Frontal cortex (tissue), 4 donors: ENCODE results near the gene P2RX2. TPM values are rescaled to one million over a fixed set of nuclear protein-coding genes. Genes with fewer than 3 reads are reported as not detected.
A peak's percentile ranks its signal among the peaks of the same experiment; 100 is the strongest.

ENCODE experiments used
- DNase-seq, 2 donors: peaks; one replicate each; pipeline ENCODE4 v3.0.0; 2012; ENCODE audit warnings: low spot score in 2 of 2
- FAIRE-seq: peaks from 2 replicates; lab custom pipeline; 2012; peaks lifted over from hg19 to GRCh38; lab: Jason Lieb, UNC
- total RNA-seq: library from RNA; depleted of rRNA; stranded (reverse); fragments of >200 nt; gene quantifications from one replicate; pipeline ENCODE4 v1.2.3, GENCODE V29; 2014
- donor health status: control.
- donor health status: control.
- donor health status: control.

Gene P2RX2
- total RNA-seq, 1 donor from 2014 or later, result not detected

DNA sequence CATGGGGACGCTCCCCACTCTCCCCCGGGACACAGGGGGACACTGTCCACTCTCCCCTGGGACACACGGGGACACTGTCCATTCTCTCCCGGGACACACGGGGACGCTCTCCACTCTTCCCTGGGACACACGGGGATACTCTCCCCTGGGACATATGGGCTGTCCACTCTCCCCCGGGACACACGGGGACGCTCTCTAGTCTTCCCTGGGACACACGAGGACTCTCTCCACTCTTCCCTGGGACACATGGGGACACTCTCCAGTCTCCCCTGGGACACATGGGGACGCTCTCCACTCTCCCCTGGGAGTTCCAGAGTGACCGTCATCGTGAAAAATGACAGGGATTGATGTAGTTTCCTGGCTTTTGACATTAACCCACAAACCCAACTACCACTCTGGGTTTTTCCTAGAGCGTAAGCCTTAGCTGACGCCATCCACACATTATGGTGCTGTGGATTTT, 3.0 kb upstream of the P2RX2 start:
- DNase-seq (no peak), FAIRE-seq (no peak)

DNA sequence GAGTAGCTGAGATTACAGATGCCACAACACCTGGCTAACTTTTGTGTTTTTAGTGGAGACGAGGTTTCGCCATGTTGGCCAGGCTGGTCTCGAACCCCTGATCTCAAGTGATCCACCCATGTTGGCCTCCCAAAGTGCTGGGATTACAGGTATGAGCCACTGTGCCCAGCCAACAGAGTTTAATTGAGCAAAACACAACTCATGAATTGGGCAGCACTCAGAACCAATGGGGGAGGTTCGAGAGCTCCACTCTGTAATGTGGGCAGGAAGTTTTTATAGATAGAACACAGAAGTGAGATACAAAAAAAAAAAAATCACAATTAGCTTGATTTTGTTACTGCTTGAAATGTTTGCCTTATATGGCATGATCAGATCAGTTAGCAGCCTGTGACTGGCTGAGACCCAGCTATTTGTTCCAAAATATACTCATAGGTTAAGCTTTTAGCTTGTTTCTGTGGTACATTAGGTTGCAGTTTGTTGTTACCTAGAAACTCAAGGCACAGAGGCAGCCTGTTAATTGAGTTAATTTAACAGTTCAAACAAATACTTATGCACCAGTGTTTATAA, 1.4 kb upstream of the P2RX2 start:
- DNase-seq, result no peak
- FAIRE-seq, result no peak

GRCh38 chr12:132617822-132618682, 524 bp upstream of the P2RX2 start:
- DNase-seq (no peak), FAIRE-seq (no peak)

- FAIRE-seq (no peak), DNase-seq (no peak)
Observed at GRCh38 chr12:132619071-132619385, 452 bp downstream of the P2RX2 start.

DNA sequence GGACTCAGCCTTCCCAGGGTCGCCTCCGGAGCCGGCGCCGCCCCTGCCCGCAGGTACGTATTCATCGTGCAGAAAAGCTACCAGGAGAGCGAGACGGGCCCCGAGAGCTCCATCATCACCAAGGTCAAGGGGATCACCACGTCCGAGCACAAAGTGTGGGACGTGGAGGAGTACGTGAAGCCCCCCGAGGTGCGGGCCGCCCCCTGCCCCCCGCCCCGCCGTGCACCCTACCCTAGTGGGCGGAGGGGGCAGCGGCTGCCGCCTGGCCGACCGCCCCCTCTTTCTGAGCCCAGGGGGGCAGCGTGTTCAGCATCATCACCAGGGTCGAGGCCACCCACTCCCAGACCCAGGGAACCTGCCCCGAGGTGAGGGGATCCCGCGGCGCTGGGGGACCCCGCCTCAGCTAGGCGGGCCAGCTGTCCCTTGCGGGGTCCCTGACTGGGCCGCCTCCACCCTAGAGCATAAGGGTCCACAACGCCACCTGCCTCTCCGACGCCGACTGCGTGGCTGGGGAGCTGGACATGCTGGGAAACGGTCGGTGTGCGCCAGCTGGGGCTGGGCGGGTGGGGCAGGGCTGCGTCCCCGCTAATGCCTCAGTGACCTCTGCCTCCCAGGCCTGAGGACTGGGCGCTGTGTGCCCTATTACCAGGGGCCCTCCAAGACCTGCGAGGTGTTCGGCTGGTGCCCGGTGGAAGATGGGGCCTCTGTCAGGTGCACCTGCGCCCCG, 973 bp downstream of the P2RX2 start:
- DNase-seq, result no peak
- FAIRE-seq, result no peak

GRCh38 chr12:132620113-132620898, 1.7 kb downstream of the P2RX2 start:
- FAIRE-seq, result no peak
- DNase-seq, result no peak

- FAIRE-seq (no peak), DNase-seq (no peak)
Observed at GRCh38 chr12:132620899-132621656, 2.5 kb downstream of the P2RX2 start.

DNA sequence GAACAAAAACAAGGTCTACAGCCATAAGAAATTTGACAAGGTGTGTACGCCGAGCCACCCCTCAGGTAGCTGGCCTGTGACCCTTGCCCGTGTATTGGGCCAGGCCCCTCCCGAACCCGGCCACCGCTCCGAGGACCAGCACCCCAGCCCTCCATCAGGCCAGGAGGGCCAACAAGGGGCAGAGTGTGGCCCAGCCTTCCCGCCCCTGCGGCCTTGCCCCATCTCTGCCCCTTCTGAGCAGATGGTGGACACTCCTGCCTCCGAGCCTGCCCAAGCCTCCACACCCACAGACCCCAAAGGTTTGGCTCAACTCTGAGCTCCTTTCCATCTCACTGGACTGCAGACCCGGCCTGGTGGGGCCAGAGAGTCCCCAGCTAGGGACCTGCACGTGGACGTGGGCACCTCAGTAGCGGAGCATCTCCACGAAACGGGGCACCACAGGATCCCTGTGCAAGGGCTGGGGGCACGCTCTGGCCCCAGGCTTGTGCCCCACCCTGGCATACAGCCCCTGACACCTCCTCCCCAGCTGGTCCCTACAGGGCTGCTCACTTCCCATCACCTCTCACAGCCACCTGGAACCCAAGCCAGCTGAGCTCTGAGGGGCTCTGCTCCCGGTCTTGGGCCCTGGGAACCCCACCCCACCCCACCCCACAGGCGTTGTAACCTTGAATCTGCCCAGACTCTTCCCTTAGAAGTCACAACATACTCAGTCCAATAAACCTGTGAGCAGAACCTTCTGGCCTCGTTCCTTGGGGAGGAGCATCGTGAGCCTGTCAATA, 3.3 kb downstream of the P2RX2 start:
- no peak for FAIRE-seq
- DNase-seq, result no peak

GRCh38 chr12:132622437-132623071, 4.0 kb downstream of the P2RX2 start:
- FAIRE-seq (no peak), DNase-seq (peak in 1 of 2 donors; percentile 61)

- FAIRE-seq (no peak), DNase-seq (no peak)
Observed at GRCh38 chr12:132623072-132623869, 4.7 kb downstream of the P2RX2 start.

GRCh38 chr12:132624186-132624855, 5.7 kb downstream of the P2RX2 start:
- no peak for FAIRE-seq
- DNase-seq, result no peak

DNA sequence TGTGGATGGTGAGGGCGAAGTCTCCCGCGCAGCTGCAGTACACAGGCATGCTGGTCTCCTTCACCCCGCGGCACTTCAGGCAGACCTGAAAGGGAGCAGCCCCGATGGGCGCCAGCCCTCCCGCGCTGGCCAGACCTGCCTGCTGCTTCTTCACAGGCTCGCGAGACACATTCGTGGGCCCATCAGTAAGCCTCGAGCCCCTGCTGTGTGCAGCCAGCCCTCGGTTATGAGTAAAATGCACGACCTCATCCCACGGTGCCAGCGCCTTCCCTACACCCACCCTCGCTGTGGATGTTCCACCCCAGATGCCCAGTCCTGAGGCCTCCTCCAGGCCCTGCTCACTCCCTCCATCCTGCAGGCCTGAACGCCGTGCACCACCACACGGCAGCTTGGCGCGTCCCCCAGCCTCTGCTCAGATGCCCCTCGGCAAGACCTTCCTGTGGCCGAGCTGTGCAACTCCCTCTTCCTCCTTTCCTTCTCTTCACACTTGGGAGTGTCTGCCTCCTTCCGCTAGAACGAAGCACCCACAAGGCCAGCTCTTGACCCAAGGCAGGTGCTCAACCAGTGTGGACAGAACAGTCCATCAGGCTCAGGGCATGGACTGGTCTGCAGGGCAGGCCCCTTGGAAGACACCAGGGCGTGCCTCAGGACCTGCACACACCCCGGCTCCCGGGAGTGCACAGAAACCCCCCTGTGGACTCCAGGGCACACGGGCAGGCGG, 6.5 kb downstream of the P2RX2 start:
- DNase-seq, result no peak
- FAIRE-seq, result no peak

DNA sequence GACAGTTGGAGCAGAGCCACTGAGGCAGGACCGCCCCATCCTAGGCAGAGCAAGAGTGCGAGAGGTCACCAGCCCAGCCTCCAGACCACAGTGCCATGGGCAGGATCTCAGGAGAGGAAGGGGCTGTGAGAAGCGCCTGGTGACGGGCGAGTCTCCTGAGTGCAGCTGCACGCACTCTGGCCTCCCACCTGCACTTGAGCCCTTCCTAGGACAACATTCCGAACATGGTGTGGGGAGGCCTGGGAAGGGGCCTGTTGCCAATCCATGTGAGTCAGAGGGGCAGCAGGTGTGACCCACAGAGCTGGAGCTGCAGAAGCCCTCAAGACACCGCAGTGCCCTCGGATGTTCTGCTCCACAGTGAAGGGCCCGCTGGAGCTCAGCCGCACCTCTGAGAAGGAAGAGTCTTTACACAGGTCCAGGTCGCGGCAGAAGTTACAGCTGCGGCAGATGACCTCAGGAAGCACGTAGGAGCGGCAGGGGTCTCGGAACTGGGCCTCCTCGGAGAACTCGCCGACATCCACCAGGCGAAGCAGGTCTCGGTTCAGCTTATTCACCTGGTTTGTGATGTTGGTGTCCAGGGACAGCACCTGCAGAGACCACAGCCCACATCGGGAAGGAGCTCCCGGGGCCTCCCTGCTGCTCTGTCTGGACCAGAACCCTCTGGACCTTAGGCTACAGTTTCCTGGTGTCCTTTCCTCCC, 7.3 kb downstream of the P2RX2 start:
- FAIRE-seq (no peak), DNase-seq (no peak)

- DNase-seq (no peak), FAIRE-seq (no peak)
Observed at GRCh38 chr12:132629330-132629729, 10.8 kb downstream of the P2RX2 start.

- FAIRE-seq, result no peak
Observed at GRCh38 chr12:132630672-132631071, 12.1 kb downstream of the P2RX2 start.

DNA sequence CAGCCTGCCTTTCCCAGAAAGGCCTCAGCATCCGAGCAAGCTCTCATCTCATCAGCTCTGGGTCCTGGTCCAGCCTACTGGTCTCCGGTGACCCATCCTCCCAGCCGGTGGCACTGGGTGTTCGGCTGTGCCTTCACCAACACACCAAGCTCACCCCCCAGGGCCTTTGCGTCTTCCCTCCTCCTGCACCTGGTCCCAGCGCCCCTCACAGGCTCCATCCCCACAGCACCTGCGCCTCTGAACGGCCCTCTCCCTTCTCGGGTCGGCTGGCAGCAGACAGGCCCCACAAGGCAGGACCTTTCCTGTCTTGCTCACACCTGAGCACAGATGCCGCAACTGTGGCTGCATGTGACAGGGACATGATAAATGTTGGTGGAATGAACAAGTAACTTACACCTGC, 13.1 kb downstream of the P2RX2 start:
- DNase-seq, result no peak
- FAIRE-seq, result no peak

More at GRCh38 chr12:132630672-132631071, 12.1 kb downstream of the P2RX2 start:
- DNase-seq, result no peak
